Stimulated activated CD8-positive, alpha-beta memory T cell treated with anti-CD3 and anti-CD28 coated beads, Interleukin-7, amount 100 ng/mL, for 24 hours (primary cell): ENCODE results near the gene NARF.

Experiments used
- DNase-seq: peaks from one replicate; pipeline ENCODE4 v3.0.0-alpha.2; 2020; ENCODE audit warnings: low read depth

NARF gene

DNA sequence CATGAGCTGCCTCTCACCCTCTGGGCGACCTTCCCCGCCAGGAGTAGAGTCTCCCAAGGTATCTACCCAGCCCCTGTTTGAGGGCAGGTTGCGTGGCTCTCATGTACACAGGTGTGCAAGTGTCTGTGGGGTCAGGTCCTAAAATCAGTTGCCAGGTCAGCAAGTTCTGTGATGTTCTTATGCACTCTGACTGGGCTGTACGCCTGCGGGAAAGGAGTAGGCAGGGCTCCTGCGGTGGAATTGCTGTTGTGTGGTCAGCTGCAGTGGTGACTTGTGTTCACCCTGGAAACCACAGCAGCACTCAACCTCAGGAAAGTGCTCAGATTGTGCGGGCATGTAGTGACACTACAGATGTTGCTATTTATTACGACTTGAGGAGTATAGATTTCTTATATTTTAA, 19.4 kb downstream of the NARF start:
- no peak for DNase-seq

- DNase-seq, result no peak
These were observed 21.1 kb downstream of the NARF start for GRCh38 chr17:82479602-82480001.

DNA sequence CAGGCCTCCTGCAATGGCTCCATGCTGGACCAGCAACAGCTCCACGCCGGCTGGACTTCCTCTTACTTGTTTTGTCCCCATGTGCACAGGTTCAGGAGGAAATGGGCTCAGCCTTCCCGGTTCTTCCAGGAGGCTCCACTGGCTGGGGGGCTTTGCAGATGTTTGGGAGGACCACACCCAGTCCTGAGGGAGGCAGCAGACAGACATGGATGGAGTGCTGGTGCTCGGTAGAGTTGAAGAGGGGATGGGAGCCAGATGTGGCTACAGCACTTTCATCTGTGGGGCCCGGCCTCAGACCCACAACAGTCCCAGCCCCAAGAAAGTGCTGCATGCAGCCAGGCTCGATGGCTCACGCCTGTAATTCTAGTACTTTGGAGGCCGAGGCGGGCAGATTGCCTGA, 21.8 kb downstream of the NARF start:
- DNase-seq, result no peak

- DNase-seq, result no peak
These were observed 24.7 kb downstream of the NARF start for GRCh38 chr17:82483204-82483660.

GRCh38 chr17:82483836-82484235, 25.3 kb downstream of the NARF start:
- DNase-seq, result no peak

DNA sequence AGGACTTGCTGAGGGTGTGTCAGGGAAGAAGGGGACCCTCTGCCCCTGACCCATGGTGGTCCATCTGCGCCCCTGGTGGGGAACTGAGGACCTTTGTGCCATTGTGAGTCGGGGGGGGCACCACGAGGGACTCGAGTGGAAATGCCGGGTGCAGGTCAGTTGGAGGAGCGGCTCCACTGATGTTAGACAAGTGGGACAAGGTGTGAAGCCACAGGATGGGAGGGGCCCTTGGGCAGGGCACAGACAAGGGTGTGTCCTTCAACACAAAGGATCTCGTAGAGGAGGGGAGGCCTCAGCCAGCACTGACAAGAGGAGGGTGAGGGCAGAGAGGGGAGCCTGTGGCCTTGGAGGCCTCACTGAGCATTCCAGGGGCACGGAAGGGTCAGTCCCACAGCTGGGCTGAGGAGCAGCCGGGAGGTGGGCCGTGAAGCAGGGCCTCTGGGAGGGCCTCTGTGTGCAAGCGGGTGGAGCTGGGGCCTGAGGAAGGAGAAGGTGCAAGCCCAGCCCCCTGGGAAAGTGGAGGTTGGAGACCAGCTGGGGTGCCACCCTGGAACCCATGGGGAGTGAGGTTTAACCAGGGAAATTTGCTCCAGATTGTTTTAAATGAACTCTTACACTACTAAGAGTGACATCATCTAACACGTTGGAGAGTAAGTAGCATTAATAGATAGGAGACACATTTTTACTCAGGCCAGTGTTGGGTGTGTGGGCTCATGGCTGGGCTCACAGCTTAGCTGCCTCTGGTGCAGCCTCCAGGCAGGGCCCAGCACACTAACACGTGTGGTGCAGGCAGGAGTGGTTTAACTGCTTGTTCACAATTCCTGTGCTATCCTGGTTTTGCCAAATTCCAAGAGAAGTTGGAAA, 27.9 kb downstream of the NARF start:
- DNase-seq, result no peak

DNA sequence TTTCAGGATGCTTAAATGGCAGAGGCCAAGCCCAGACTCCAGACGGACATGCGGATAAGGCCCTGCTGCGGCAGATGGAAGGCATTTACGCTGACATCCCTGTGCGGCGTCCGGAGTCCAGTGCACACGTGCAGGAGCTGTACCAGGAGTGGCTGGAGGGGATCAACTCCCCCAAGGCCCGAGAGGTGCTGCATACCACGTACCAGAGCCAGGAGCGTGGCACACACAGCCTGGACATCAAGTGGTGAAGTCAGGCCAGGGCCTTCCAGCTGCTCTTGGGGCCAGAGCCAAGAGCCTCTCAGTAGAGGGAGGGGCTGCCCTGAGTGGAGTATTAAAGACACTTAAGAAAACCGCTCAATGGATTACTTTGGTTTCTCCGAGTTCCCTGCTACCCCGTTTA, 29.4 kb downstream of the NARF start:
- DNase-seq, result no peak

GRCh38 chr17:82489117-82489516, 30.6 kb downstream of the NARF start:
- DNase-seq, result no peak

DNA sequence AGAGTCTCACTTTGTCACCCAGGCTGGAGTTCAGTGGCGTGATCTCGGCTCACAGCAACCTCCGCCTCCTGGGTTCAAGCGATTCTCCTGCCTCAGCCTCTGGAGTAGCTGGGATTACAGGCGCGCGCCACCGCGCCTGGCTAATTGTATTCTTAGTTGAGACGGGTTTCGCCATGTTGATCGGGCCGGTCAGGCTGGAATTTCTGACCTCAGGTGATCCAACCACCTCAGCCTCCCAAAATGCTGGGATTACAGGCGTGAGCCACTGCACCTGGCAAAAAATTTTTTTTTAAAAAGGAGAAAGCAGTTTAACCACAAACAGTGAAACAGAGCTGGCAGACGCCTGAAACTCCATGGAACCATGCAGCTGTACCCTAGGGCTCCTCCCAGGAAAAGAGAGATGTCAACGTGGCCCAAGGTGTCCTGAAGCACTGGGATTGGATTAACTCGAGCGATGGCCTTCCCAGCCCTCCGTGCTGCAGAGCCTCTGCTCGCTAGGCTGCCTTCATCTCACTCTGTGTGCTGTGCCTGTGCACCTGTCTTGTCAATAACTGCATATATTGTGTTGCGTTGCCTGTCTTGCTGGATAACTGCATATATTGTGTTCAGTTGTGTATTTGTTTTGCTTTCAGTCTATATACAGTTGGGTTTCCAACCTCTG, 31.4 kb downstream of the NARF start:
- DNase-seq, result no peak

GRCh38 chr17:82490512-82491195, 32.1 kb downstream of the NARF start:
- DNase-seq, result no peak

- no peak for DNase-seq
These were observed 32.6 kb downstream of the NARF start for GRCh38 chr17:82491196-82491530.

DNA sequence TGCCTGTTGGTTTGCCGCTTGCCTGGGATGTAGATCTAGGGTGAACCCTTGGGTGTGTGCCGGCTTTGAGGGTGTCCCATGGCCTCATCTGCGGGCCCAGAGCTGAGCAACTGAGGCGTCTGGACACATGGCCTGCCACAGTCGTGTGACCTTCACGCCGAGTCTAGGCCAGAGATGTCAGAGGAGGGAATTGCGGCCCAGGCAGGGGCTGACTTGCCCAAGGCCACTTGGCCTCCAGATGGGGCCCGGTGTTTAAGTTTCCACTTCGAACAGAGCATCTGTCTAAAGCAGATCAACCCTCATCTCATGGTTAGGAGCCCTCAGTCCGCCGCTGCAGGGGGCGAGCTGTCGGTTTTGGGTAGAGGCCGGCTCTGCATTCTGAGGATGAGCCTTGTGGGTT, 33.0 kb downstream of the NARF start:
- DNase-seq, result no peak

GRCh38 chr17:82492643-82493225, 34.2 kb downstream of the NARF start:
- no peak for DNase-seq

DNA sequence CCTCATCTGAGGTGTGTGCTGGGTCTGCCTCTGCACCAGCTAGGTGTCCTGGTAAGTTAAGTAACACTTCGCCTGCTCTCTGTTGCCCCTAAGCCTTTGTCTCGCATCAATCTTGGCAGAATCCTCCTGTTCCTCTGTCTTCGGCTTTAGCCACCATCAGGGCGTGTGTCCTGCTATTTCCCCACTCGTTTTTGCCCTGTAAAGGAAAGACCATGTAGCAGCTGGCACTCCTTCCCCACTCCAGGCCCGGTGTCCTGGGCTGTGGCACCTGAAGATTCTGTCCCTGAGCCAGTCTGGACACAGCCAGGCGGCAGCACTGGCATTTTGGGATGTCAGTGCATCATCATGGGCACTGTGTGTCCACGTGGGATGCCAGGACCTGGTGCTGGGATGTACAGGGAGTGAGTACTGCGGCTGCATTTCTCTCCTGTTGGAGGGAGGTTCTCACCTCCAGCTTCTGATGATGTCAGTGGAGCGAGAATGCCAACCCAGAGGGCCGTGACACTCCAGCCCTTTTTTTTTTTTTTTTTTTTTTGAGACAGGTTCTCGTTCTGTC, 34.8 kb downstream of the NARF start:
- no peak for DNase-seq

GRCh38 chr17:82494236-82495055, 35.9 kb downstream of the NARF start:
- DNase-seq, result peak; percentile 76

DNA sequence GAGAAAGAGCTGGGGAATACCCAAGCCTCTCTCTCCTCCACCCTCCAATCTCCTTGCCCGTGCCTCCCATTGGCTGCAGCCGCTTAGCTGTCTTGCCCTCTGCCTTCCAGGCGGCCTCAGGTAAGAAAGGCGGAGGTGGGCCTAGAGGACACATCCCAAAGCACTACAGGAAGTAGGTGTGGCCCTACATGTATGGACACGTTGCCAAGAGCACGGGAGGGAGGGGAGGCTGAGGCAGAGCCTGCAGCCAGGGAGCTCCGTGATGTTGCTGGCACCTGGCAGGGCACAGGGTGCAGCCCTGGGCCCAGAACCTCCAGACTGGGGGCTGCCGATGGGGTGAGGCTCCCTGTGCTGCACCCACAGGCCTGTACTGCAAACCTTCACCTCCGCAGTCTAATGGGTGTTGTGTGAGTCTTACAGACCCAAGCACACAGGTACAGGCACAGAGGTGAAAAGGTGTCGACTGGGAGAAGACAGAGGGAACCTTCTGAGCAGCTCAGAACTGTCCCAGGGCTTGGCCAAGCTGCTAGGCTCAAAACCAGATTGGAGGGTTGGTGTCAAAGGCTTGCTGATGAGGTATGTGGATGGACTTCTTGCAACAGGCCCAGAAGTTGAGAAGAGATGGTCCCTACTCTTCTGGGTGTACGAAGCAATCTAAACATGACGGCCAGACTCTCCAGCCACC, 37.4 kb downstream of the NARF start:
- no peak for DNase-seq

DNA sequence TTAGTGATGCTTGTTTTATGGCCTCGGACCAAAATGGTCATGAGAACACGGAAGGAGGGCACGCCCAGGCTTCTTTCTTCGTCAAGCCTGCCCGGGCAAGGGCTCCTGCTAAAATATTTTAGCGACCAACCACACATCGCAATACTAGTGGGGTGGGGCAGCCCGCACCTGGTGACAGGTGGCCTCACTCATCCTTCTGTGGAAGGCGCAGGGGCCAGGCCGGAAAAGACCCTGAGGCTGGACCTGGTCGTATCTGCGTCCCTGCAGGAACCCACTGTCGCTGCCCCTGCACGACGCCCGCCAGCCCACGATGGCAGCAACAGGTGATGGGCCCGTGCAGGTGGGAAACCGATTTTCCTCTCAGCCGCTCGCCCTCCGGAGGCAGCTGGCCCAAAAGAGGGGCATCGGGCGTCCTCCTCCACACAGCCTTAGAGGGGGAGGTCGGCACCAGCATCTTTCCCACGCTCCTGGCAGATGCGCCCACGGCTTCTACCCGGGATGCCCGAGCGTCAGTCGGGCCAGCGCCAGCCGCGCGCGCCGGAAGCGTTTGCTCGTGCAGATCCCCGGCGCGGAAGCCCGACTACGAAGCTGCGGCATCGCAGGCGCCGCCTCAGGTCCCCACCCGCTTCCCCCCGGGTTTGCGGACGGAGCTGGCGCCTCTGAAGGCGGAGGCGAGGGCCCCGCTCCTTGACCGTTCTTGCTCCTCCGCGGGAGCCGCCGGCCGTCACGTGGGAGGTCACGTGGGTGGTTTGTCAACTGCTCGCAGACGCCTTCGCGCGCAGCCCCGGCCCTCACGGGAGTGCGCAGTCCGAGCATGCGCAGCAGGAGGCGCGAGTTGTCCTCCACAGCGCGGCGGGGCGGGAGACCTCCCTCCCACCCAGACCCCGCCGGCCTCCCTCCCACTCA, 38.2 kb downstream of the NARF start:
- DNase-seq, result peak; percentile 86

DNA sequence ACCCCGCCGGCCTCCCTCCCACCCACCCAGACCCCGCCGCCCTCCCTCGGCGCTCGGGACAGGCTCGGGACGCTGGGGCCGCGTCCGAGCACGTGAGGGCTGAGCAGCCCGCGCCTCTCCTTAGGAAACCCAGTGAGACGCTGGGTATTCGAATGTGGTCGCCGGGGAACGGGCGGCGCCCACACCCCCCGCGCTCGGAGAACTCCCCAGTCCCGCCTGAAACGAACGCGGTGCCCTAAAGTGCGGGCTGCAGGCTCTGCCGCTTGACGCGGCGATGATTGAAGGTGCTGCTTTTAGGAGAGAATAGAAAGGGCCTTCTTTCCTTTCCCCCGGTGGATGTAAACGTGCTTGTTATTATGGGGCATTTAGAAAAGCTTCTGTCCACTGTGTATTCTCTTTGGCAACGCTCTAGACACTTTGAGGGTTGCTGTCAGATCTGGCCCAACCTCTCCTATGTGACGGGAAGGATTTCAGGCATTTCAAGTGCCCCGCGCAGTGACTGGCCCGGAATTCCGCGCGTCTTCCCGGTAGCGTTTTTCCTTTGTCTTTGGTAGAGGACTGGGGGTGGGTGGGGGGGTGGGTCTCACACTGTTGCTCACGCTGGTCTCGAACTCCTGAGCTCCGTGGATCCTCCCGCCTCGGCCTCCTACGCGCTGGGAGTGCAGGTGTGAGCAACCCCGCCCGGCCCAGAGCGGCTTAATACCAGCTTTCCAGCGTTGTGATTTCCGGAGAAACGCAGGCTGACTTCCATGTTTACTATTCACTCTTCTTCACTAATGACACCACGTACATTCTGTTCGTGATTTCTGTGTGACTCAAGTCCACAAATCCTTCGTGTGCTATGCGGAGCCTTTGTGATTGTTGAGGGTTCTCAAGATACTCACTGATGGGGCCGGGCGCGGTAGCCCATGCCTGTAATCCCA, 39.2 kb downstream of the NARF start:
- no peak for DNase-seq

GRCh38 chr17:82502207-82502606, 43.7 kb downstream of the NARF start:
- no peak for DNase-seq
